ENCODE measurements around the gene LTBP1.

GRCh38 chr2:33220533-33220932 lies 273.8 kb downstream of the LTBP1 start:
- TF ChIP-seq, protein P1, sequence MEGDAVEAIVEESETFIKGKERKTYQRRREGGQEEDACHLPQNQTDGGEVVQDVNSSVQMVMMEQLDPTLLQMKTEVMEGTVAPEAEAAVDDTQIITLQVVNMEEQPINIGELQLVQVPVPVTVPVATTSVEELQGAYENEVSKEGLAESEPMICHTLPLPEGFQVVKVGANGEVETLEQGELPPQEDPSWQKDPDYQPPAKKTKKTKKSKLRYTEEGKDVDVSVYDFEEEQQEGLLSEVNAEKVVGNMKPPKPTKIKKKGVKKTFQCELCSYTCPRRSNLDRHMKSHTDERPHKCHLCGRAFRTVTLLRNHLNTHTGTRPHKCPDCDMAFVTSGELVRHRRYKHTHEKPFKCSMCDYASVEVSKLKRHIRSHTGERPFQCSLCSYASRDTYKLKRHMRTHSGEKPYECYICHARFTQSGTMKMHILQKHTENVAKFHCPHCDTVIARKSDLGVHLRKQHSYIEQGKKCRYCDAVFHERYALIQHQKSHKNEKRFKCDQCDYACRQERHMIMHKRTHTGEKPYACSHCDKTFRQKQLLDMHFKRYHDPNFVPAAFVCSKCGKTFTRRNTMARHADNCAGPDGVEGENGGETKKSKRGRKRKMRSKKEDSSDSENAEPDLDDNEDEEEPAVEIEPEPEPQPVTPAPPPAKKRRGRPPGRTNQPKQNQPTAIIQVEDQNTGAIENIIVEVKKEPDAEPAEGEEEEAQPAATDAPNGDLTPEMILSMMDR (IDR thresholded peaks at IDR 0.05) = no peak
- TF ChIP-seq SIN3A (IDR thresholded peaks at IDR 0.05; ENCODE audit: borderline replicate concordance, insufficient read depth, low read depth, low read length) (no peak), POLR2AphosphoS5 (IDR thresholded peaks at IDR 0.05; ENCODE audit: low read depth, low read length) (no peak)

Data from Panc1 (cell line).